Ovary (tissue), 3 donors: ENCODE data around the gene CSMD2.

ENCODE experiments used
- EP300 ChIP-seq: sonication (generic); formaldehyde crosslinking; IDR thresholded peaks from one replicate; pipeline ENCODE4 v1.6.1; 2017; ENCODE audit warnings: antibody characterized with exemption
- POLR2A ChIP-seq: fragments of 450-650 bp; IDR thresholded peaks from one replicate; pipeline ENCODE4 v1.6.1; 2017; ENCODE audit warnings: antibody characterized with exemption, mild to moderate bottlenecking, moderate library complexity
- TF ChIP-seq, protein P1 (sequence below), 3 donors: fragments of 450-650 bp in 2 of 3; fragments of 200-600 bp in 1 of 3; IDR thresholded peaks; one replicate each; pipeline versions ENCODE4 v1.5.1 to v1.8.0; 2016 to 2022; ENCODE audit warnings: antibody characterized with exemption in 3 of 3, mild to moderate bottlenecking in 1 of 3
- donor health status: DM: no; HTN: no; CAD: no.

- TF ChIP-seq, protein P1, sequence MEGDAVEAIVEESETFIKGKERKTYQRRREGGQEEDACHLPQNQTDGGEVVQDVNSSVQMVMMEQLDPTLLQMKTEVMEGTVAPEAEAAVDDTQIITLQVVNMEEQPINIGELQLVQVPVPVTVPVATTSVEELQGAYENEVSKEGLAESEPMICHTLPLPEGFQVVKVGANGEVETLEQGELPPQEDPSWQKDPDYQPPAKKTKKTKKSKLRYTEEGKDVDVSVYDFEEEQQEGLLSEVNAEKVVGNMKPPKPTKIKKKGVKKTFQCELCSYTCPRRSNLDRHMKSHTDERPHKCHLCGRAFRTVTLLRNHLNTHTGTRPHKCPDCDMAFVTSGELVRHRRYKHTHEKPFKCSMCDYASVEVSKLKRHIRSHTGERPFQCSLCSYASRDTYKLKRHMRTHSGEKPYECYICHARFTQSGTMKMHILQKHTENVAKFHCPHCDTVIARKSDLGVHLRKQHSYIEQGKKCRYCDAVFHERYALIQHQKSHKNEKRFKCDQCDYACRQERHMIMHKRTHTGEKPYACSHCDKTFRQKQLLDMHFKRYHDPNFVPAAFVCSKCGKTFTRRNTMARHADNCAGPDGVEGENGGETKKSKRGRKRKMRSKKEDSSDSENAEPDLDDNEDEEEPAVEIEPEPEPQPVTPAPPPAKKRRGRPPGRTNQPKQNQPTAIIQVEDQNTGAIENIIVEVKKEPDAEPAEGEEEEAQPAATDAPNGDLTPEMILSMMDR (IDR thresholded peaks at IDR 0.05) = no peak
- TF ChIP-seq POLR2A = no peak
- no peak for TF ChIP-seq EP300
These were observed 221.1 kb downstream of the CSMD2 start for GRCh38 chr1:33943978-33944377.
